Stimulated activated CD4-positive, alpha-beta T cell treated with anti-CD3 and anti-CD28 coated beads, Interleukin-15, amount 100 ng/mL, for 24 hours (primary cell): ENCODE measurements around the gene CLRN1.
"Not testable (repeated sequence)": the region's sequence is repeated elsewhere in the genome, so short reads cannot be mapped to it uniquely, and the experiment has no call there.

ENCODE experiments used
- DNase-seq: peaks from one replicate; pipeline ENCODE4 v3.0.0-alpha.2; 2020

CLRN1 gene

GRCh38 chr3:150972366-150973071, at the start of gene CLRN1:
Gene CLRN1, minus strand, starts transcription at chr3:150972727. Its CDS starts 19 bp downstream, at chr3:150972708.
- DNase-seq, result no peak

- DNase-seq, result no peak
Measured at GRCh38 chr3:151016478-151016795, 43.9 kb upstream of the CLRN1 start.

- DNase-seq, result no peak
Measured at GRCh38 chr3:151015767-151016477, 43.4 kb upstream of the CLRN1 start.

DNA sequence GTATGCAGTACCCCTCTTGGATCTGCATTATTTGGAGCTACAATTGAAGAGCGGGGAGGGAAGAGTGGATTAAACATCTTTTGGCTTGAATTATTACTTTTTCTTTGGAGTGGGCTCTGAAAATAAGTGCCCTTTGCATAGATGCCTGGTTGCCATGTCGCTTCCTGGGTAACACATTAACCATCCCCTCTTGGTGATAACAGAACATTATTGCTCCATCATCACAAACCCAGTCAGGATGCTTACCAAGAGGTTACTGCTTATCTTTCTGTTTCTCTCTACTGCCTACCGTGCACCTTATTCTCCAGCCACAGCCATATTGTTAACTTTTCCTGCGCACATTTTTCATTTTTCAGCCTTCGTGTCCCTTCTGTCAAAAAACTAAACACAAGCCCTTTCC, 42.7 kb upstream of the CLRN1 start:
- no peak for DNase-seq

DNA sequence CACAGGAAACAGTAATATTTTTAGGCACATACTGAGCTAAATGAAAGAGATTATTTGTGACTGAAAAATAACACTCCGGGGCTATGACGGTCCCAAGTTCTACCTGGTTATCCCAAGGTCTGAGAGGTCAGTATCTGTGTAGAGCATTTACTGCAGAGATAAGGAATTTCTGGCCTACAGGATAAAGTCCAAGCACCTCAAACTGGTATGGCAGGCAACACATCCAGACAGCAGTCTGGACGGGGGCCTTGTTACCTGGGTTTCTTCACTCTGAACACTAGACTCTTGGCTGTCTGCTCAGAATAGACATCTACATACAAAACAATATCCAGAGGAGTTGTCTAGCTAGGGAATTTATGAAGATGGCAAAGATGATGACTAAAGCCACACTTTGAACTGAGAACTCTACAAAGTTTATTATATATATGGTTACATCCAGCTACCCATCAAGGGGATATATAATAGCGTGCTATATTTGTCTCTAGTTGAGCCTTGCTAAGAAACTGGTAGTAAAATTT, 42.0 kb upstream of the CLRN1 start:
- no peak for DNase-seq

GRCh38 chr3:151012753-151013152, 40.2 kb upstream of the CLRN1 start:
- DNase-seq, result no peak

DNA sequence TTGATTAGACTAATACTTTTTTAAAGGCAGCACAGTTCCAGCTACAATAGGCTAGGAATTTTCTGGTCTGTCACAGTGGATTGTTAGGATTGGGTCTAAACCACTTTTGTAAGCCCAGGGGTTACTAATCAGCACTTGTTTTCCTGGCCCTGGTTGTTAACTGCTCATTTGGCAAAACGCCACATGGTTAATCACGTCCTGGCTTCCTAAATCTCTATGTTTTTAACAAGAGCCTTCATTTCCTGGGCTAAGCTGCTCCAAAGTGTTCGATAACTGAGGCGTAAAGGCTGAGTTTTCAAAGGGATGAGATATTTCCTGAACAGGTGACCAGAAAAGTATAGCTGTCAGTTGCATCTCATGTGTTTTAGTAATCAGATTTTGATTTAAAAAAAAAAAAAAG, 38.9 kb upstream of the CLRN1 start:
- no peak for DNase-seq

DNA sequence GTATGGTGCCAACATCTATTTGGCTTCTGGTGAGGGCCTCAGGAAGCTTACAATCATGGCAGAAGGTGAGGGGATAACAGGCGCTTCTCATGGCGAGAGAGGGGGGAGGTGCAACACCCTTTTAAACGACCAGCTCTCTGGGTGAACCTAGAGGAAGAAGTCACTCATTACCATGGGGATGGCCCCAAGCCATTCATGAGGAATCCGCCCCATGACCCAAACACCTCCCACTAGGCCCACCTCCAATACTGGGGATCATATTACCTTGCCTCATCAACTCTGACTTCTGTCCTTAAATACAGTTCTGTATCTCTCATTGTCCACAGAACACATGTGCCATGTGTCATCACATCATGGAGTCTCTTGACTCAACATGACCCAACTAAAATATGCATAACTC, 37.5 kb upstream of the CLRN1 start:
- DNase-seq, result no peak

GRCh38 chr3:151009430-151009829, 36.9 kb upstream of the CLRN1 start:
- no peak for DNase-seq

GRCh38 chr3:151008699-151009098, 36.2 kb upstream of the CLRN1 start:
- DNase-seq, result no peak

- DNase-seq, result no peak
Measured at GRCh38 chr3:151003768-151004134, 31.2 kb upstream of the CLRN1 start.

- DNase-seq, result no peak
Measured at GRCh38 chr3:151003029-151003767, 30.7 kb upstream of the CLRN1 start.

DNA sequence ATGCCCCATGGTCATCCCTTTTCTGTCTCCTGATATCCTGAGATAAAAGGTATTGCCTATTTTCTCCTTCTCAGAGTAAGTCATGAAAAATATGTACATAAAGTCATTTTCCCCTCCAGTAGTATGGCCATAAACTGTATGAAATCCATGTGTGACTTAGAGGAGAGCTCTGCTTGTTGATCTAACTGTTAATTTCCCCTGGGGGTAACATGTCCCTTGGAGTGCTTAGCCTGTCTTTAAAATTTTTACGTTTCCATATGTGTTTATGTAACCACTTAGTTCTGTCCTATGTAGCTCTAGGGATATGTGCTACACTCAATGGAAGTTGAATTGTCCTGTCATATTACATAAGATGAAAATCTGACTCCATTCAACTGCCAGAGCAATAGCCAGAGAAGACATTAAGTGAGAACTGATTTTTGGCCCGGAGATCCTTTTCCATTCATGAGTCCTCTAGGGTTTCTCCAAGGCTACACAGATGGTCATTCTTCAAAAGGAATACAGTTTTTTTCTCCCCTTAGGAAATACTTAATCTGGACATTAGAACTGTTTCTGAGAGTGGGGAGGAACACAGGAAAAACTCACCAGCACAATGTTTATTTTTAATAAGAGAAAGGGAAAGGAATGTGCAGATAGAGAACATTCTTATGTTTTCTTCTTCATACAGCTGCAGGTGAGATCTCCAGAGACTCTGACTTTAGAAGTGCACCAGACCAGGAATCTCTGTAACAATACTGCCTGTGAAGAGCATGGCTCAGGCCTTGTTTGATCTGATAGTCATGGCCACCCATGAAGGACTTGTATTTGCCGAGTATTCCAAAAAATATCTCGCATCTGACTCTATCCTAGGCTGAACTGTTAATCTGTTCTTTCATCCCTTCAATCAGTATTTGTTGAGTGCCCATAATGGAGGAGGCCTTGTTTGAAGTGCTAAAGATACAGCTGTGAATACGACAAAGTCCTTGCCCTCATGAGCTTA, 29.8 kb upstream of the CLRN1 start:
- DNase-seq, result no peak

GRCh38 chr3:150998996-150999395, 26.5 kb upstream of the CLRN1 start:
- no peak for DNase-seq

- no peak for DNase-seq
Measured at GRCh38 chr3:150996731-150997130, 24.2 kb upstream of the CLRN1 start.

DNA sequence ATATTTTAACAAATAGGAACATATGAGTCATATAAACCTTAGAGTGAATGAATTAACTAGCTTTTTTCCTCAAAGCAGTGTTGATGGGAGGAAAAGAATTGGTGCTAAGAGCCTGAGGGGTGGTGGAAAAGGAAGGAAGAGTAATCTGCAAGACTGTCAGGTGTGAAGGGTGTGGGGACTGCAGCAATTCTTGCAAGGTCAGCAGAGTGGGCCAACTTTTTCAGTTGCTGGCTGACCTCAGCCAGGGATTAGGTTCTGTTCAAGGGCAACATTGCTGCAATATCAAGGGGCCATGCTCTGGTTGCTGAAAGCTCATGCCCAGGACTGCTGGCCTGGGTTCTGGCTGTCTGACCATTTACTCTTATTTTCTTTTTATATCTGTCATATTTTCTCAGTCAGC, 23.0 kb upstream of the CLRN1 start:
- DNase-seq, result no peak

DNA sequence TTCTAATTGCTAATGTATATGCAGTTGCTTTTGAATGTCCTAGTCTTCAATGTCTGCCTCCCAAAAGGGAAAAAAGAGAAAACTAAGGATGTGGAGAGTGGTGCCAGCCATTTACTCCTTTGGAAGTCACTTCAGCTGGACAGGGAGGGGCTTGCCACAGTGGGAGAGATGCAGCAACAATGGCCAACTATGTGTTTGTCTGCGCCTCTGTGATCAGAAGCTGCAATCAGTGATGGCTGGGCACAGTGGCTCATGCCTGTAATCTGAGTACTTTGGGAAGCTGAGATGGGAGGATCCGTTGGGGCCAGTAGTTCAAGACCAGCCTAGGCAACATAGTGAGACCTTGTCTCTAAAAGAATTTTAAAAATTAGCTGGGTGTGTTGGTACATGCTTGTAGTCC, 16.7 kb upstream of the CLRN1 start:
- no peak for DNase-seq

DNA sequence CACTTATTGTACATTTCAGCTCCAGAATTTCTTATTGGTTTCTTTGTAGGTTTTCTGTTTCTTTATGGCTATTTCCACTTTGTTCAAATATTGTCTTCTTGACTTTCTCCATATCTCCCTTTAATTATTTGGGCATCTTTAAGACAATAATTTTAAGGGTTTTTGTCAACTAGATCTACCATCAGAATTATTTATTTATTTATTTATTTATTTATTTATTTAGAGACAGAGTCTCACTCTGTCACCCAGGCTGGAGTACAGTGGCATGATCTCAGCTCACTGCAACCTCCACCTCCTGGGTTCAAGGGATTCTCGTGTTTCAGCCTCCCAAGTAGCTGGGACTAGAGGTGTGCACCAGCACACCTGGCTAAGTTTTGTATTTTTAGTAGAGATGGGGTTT, 15.9 kb upstream of the CLRN1 start:
- not testable (repeated sequence) for DNase-seq

DNA sequence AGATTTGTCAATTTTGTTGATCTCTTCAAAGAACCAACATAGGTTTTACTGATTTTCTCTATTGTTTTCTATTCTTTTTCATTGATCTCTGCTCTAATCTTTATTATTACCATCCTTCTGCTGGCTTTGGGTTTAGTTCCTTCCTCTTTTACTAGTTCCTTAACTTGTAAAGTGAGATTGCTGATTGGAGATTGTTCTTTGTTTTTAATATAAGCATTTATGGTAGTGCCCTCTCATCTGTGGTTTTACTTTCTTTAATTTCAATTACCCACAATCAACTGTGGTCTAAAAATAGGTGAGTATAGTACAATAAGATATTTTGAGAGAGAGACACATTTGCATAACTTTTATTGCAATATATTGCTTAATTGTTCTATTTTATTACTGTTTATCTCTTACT, 13.2 kb upstream of the CLRN1 start:
- DNase-seq, result no peak

GRCh38 chr3:150984066-150984465, 11.5 kb upstream of the CLRN1 start:
- DNase-seq, result no peak

DNA sequence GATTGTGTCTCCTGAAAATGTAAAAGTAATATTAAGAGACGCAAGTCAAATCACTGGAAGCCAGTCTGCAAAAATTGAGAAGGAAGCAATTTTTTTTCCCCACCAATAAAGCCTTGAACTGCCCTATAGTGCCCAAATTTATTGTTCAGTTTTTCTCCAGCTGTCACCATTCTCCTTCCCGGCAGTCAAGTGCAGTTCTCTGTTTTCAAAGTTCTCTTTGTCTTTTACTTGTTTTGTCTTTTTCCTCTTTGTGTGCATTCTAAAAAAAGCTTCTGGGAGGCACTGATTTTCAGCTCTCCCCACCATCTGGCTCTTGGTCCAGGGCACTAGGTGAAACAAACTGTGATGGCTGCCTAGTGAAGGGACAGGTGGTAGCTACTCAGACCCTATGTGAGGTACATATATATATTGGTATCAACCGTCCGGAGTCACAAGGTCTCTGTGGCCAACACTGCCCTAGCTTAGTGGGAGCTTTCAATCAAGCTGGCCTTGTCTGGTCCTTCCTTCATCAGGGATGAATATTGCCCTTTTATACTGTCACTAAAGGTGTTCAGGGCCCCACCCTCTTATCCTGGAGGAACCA, 6.1 kb upstream of the CLRN1 start:
- no peak for DNase-seq

- DNase-seq, result peak; percentile 32
Measured at GRCh38 chr3:150975992-150976368, 3.5 kb upstream of the CLRN1 start.
